NCI-H1105 treated with DMSO at 0.1 percent for 48 hours (cell line): ENCODE results near the gene CALML6.
"Not testable (repeated sequence)": the region's sequence is repeated elsewhere in the genome, so short reads cannot be mapped to it uniquely, and the experiment has no call there.

Experiments used
- DNase-seq: peaks from one replicate; lab custom pipeline; 2025; lab: John Stamatoyannopoulos, UW

CALML6 gene

GRCh38 chr1:1925437-1926345 lies 10.6 kb downstream of the CALML6 start:
- DNase-seq, result no peak

GRCh38 chr1:1926346-1926811 lies 11.3 kb downstream of the CALML6 start:
- DNase-seq, result no peak

GRCh38 chr1:1926886-1927660 lies 12.0 kb downstream of the CALML6 start:
- no peak for DNase-seq

GRCh38 chr1:1927751-1928150 lies 12.7 kb downstream of the CALML6 start:
- no peak for DNase-seq

- DNase-seq, result no peak
Observed at GRCh38 chr1:1928231-1929101, 13.4 kb downstream of the CALML6 start.

GRCh38 chr1:1929102-1929638 lies 14.1 kb downstream of the CALML6 start:
- DNase-seq, result no peak

GRCh38 chr1:1929639-1930545 lies 14.8 kb downstream of the CALML6 start:
- DNase-seq, result no peak

- not testable (repeated sequence) for DNase-seq
Observed at GRCh38 chr1:1934848-1935247, 19.8 kb downstream of the CALML6 start.

GRCh38 chr1:1937061-1937460 lies 22.0 kb downstream of the CALML6 start:
- DNase-seq, result no peak

- no peak for DNase-seq
Observed at GRCh38 chr1:1937549-1938275, 22.7 kb downstream of the CALML6 start.

- no peak for DNase-seq
Observed at GRCh38 chr1:1938276-1938573, 23.2 kb downstream of the CALML6 start.

GRCh38 chr1:1938613-1939295 lies 23.7 kb downstream of the CALML6 start:
- DNase-seq, result no peak

- DNase-seq, result no peak
Observed at GRCh38 chr1:1939296-1940122, 24.4 kb downstream of the CALML6 start.

GRCh38 chr1:1940123-1940425 lies 25.0 kb downstream of the CALML6 start:
- no peak for DNase-seq

- DNase-seq, result no peak
Observed at GRCh38 chr1:1941211-1941841, 26.3 kb downstream of the CALML6 start.

GRCh38 chr1:1941868-1942752 lies 27.1 kb downstream of the CALML6 start:
- DNase-seq, result no peak
